Epithelial cell of proximal tubule (primary cell): Measurements from ENCODE around the gene RPL27. TPM values are rescaled to one million over a fixed set of nuclear protein-coding genes. Genes with fewer than 3 reads are reported as not detected.
A peak's percentile ranks its signal among the peaks of the same experiment; 100 is the strongest.

Source experiments
- DNase-seq: peaks from one replicate; pipeline ENCODE4 v3.0.0-alpha.2; 2011; ENCODE audit warnings: low read depth
- H3K4me3 ChIP-seq: 2 replicates; pipeline ENCODE4 v1.5.1; 2011; ENCODE audit warnings: low read depth, mild to moderate bottlenecking, low read length
- total RNA-seq: library from RNA; depleted of rRNA; stranded (reverse); fragments of >200 nt; gene quantifications from 2 replicates; pipeline ENCODE4 v1.2.3, GENCODE V29; 2015
- TF ChIP-seq, protein P1 (sequence below): conservative IDR thresholded peaks from 2 replicates; pipeline ENCODE4 v1.5.1; 2012; ENCODE audit warnings: low read depth, mild to moderate bottlenecking, low read length

The RPL27 gene
- total RNA-seq, 1 donor from 2014 or later: 1,399 TPM

DNA sequence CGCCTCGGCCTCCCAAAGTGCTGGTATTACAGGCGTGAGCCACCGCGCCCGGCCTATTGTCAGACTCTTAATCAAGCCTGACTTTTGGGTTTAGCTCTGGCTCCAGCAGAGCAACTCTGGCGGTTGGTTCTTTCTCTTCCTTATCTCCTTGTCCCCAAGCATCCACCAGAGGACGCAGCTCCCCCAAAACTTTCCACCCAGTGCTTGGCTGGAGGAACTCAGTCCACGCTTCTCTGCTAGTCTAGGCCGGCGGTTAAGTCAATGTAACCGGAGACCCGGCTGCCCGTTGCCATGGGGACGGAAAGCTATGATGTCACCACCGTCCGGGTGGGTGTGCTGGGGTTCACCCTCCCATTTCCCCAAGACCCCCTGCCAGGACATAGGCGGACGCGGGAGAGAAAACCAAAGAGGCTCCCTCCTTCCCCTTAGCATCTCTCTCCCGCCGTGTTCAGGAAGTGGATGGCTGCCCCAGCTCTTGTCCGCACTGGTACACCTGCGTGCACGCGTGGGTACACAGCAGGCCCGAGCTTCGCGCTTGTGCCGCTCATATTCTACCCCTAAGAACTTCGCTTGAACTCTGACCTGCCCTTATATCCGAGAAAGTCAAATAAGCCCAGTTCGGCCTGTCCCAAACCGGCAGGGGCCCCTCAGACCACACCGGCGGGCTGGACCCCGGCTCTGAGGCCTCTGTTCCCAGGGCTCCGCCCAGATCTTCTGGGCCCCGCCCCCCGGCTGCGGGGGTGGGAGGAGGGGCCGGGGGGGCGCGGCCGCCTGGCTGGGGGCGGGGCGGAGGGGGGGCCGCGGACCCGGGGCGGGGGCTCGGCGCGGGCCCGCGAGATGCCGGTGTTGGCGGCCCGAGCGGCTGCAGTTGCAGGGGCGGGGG is 26.4 kb downstream of the RPL27 start, which contains the start of gene RND2:
TSS of gene RND2 (plus strand) at position 825 of the 883 bp plus-strand sequence. CDS start 117 bp downstream, outside the sequence.
- TF ChIP-seq, protein P1, sequence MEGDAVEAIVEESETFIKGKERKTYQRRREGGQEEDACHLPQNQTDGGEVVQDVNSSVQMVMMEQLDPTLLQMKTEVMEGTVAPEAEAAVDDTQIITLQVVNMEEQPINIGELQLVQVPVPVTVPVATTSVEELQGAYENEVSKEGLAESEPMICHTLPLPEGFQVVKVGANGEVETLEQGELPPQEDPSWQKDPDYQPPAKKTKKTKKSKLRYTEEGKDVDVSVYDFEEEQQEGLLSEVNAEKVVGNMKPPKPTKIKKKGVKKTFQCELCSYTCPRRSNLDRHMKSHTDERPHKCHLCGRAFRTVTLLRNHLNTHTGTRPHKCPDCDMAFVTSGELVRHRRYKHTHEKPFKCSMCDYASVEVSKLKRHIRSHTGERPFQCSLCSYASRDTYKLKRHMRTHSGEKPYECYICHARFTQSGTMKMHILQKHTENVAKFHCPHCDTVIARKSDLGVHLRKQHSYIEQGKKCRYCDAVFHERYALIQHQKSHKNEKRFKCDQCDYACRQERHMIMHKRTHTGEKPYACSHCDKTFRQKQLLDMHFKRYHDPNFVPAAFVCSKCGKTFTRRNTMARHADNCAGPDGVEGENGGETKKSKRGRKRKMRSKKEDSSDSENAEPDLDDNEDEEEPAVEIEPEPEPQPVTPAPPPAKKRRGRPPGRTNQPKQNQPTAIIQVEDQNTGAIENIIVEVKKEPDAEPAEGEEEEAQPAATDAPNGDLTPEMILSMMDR: peak; percentile 89
- H3K4me3 ChIP-seq: peak within 1 kb of the TSS; percentile 54
- DNase-seq: peak; percentile 63

DNA sequence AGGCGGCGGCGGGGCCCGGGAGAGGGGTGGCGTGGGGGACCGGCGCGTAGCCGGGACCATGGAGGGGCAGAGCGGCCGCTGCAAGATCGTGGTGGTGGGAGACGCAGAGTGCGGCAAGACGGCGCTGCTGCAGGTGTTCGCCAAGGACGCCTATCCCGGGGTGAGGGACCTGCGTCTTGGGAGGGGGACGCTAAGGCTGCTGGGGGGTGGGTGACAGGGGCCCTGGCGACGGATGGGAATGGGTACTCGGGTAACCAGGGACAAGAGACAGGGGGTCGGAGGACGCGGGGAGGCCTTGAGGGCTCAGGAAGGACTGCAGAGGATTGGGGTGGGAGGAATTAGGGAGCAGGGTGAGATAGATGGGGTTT is 27.1 kb downstream of the RPL27 start:
- H3K4me3 ChIP-seq: peak overlapping the region; percentile 34
- TF ChIP-seq, protein P1: no peak
- no peak for DNase-seq

DNA sequence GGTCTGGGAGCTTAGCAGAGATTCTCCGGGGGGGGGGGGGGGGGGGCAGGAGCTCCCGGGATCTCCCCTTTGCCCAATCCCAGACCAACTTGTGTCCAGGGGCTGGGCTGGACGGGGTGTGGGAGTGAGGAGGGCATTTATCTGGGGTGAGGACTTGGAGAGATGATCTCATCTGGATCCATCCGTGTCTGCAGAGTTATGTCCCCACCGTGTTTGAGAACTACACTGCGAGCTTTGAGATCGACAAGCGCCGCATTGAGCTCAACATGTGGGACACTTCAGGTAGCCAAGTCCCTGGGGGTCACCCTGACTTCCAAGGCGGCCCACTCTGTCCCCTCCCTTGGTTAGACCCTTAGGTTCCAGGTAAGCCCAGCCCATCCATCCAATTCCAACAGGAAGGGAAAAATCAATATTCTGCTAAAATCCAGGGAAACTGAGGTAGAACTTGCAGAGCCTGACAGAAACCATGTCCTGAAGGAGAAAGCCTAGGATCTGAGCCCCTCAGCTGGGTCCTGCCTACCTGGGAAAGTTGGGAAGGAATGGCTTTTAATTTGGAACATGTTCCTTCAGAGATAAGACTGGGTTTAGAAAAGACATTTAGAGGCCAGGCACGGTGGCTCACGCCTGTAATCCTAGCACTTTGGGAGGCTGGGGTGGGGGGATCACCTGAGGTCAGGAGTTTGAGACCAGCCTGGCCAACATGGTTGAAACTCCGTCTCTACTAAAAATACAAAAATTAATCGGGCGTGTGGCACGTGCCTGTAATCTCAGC is 27.7 kb downstream of the RPL27 start:
- no peak for DNase-seq

DNA sequence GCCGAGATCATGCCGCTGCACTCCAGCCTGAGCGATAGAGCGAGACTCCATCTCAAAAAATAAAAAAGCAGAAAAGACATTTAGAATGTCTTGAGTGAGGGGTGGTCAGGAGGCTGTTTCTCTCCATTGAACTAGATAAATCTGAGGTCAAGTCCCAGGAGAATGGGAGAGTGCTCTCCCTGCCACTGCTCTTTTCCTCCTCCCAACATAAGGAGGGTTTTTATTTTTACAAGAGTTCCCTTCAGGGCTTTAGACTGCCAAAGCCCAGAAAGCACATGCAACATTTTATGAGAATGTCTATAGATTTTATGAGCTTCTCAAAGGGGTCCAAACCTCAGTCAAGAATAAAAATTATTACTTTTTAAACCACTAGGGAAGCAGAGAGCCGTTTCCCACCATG is 28.4 kb downstream of the RPL27 start:
- DNase-seq: no peak
- no peak overlapping the region for H3K4me3 ChIP-seq
- TF ChIP-seq, protein P1: no peak

More for the DNA sequence above, 27.7 kb downstream of the RPL27 start:
- H3K4me3 ChIP-seq: no peak overlapping the region
- TF ChIP-seq, protein P1: no peak

DNA sequence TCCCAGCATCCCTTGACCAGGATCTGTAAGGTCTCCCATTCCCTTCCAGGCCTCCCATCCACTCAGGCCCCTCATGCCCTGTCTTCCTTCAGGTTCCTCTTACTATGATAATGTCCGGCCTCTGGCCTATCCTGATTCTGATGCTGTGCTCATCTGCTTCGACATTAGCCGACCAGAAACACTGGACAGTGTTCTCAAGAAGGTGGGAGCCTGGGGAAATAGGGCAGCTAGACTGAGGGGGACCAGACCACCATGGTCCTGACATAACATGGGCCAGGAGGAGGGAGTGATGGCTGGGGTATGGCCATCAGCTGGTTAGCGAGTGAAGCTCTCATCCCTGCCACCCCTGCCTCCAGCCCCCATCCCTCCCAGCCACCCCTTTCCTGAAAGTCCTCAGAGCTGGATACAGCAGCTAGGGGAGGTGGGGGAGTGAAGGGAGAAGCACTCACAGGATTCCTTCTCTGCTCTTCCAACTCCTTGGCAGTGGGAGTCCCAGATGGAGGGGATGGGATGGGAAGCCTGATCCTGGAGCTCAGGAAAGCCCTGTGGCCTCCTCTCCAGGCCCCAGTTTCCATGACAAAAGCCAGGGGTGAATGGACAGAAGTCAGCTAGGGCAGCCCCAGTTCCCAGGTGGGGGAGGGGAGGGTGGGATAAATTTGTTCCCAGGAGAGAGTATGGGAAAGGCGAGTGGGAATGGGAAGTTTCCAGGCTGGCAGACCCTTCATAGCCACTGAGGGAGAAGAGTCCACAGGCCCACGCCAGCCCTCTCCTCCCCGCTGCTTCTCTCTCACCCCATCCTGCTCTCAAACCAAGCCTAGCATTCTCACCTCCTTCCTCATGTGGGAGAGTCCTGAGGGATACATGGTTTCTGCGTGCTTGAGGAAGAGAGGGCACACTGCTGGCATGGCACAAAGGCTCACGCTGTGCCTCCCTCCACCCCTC is 29.1 kb downstream of the RPL27 start:
- no peak for DNase-seq
- TF ChIP-seq, protein P1: no peak
- H3K4me3 ChIP-seq: no peak overlapping the region

DNA sequence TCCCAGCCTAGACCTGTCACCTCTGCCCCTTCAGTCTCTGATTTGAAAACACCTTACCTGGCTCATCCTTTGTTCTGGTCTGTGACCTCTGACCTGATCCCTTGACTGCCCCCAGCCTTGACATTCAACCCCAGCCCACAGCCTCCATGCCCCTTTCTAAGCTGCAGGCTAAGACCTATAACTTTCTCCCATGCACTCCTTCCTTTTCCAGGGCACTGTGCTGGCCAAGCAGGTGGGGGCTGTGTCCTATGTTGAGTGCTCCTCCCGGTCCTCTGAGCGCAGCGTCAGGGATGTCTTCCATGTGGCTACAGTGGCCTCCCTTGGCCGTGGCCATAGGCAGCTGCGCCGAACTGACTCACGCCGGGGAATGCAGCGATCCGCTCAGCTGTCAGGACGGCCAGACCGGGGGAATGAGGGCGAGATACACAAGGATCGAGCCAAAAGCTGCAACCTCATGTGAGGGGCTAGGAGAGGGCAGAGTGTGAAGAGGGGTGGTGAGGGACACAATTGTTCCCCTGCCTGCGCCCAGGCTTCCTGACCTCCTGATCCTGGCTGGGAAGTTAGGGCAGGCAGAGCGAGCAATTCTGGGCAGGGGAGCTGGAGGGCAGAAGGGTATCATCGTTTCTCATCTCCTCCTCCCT is 30.1 kb downstream of the RPL27 start:
- no peak for DNase-seq
- TF ChIP-seq, protein P1: no peak
- H3K4me3 ChIP-seq: no peak overlapping the region
